Astrocyte of the hippocampus (primary cell): ENCODE results near the gene LIN54.
"Not testable (repeated sequence)": the region's sequence is repeated elsewhere in the genome, so short reads cannot be mapped to it uniquely, and the experiment has no call there.

Experiments used
- DNase-seq: peaks from one replicate; pipeline ENCODE4 v3.0.0; 2011; ENCODE audit warnings: low read depth, low spot score

LIN54 gene

DNA sequence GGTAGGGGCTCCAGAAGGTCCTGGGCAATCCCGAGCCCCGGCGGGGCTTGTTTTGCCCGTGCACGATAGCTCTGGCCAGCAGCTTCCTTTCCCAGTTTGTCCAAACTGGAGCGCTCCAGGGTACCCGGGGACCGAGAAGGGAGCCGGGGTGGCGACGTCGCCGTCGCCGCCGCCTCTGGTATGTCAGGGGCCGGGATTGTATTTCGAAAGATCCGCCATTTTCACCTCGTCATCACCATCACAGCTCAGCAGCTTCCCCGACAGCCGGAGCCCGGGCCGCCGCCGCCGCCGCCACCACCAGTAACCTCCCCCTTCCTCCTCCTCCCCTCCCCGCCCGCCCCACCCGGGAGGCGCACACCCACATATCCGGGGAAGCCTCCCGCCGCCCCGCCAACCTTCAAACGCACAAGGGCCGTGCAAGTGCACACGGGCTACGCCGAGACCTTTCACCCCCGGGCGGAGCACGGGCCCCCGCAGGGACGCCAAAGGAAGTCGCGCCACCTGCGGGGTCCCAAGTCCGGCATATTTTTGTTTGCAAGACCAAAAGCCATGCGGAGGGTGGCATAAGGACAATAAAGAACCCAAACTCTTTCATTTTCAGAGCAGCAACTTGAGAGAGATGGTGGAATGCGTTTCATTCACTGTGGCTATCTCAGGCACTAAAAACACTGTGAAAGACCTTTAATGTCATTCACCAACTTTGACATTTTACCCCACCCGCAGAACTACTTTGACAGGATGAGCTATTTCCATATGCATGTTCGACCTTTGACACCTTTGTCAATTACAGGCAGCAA lies at the start of gene LIN54:
LIN54 (minus strand) TSS at position 302 of the 797 bp plus-strand sequence. CDS start 25,979 bp downstream, outside the sequence.
- DNase-seq, result peak; percentile 90

DNA sequence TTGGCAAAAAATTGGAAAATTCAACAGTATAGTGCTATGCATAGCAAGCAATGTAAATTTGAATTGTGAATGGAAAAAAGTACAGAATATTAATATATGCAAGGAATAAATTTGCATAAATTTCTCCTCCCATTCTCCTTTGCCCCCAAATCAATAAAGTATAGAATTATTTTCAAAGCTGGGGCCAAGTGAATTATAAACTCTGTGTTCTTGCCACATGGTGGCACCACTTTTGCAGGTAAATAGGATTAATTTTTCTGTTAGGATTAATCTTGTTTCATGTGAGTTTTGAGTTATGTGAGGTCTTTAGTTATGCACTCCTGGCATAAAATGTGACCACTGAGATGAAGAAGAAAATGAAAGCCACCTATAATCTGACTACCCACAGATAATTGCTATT lies 44.3 kb upstream of the LIN54 start:
- peak; percentile 39 for DNase-seq

DNA sequence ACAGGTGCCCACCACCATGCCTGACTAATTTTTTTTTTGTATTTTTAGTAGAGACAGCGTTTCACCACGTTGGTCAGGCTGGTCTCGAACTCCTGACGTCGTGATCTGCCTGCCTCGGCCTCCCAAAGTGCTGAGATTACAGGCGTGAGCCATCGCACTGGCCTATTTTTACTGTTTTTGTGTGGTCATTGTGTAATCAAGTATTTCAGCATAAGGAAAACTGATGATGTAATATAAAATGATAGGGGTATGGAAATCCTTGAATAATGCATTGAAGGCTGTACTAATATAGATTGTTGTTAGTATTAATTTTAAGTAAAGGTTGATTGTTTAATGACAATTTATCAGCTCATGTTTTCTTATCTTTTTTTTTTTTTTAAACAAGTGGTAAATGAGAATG lies 38.2 kb upstream of the LIN54 start:
- DNase-seq, result not testable (repeated sequence)

DNA sequence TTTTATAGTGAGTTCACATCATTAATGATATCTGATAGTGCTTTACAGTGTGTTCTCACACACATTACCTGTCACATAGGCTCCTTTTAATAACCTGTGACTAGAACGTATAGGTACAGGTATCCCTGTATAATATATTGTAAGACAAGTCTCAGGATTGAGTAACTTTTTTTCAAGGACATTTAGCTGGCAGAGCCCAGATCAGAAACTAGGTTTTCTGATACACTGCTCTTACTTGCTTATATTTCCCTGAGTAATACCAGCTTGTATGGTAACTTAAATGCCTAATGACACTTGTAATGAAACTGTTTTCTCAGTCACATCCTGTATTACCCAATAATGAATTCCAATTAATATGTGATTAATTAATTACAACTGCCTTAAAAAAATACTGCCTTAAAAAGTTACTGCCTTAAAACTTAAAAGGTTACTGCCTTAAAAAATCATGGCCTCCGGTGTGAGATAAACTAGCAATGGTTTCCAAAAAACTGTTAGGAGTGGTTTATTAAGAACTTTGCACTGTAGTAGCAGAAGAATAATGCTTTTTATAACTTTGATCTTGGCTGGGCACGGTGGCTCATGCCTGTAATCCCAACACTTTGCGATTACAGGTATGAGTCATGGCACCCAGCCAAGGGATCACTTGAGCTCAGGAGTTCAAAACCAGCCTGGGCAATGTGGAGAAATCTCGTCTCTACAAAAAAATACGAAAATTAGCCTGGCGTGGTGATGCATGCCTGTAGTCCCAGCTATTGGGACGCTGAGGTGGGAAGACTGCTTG lies 36.3 kb upstream of the LIN54 start:
- DNase-seq, result no peak

DNA sequence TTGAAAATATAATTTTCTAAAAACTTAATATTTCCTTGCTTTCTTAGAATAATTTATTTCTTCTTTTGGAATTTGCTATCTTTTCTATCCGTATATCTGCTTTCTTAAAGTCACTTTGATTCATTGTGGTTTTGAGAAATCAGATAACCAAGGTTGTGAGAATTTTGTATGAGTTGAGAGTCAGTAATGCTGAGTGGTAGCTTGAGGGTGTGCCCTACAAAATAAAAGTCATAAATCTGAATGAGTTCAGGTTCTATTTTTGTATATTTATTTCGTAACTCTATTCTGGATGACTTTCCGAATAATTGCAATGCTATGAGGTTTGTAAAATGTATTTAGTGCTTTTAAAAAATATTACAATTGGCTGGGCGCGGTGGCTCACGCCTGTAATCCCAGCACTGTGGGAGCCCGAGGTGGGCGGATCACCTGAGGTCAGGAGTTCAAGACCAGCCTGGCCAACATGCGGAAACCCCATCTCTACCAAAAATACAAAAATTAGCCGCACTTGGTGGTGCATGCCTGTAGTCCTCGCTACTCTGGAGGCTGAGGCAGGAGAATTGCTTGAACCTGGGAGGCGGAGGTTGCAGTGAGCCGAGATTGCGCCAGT lies 33.3 kb upstream of the LIN54 start:
- DNase-seq, result no peak

DNA sequence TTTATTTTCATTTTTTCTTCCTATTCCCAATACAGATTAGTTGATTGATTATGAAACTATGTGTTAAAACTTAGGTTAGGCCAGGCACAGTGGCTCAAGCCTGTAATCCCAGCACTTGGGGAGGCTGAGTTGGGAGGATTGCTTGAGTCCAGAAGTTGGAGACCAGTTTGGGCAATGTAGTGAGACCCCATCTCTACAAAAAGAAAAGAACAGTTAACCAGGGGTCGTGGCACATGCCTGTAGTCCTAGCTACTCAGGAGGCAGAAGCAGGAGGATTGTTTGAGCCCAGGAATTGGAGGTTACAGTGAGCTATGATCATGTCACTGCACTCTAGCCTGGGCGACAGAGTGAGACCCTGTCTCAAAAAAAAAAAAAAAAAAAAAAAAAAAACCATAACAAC lies 32.5 kb upstream of the LIN54 start:
- not testable (repeated sequence) for DNase-seq

DNA sequence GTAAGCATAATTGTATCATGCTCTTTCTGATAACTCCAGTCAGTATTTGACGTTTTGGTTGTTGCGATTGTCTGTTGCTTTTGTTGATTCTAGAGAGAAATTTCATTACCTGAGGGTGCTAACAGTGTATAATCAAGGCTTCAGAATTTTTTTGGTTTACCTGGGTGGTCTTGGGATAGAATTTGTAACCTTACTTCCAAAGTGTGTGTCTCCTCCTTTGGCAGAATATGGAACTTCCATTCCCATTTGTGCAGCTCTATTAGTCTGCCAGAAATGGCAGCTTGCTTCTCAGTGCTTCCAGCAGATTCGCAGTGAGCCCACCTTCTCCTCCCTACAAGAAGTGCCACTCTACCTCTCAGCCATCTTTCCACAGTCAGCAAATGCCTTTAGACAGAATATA lies 29.6 kb upstream of the LIN54 start:
- no peak for DNase-seq

DNA sequence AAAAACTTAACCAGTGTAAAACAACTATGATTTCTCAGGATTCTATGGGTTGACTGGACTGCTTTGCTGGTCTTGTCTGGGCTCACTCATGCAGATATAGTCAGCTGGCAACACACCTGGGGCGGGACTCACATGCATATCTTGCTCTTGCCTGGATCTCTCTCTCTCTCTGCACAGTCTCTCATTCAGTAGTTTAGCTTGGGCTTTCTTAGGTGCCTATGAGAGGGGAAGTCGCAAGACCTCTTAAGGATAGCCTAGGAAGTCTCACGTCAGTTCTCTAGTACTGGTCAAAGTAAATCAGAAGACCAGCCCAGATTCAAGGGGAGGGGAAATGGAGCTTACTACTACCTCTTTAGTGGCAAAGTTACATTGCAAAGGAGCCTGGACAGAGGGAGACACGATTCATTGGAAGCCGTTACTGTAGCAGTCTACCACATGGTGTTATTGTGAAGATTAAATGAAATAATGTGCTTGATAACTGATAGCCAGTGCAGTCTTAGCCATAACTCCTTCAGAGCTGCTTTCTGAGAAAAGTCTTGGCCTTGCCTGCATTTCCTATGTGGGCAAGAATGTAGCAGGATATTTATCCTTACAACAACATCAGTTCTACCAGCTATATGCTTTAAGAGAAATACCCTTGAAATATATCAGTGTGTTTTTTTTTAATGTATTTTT lies 26.5 kb upstream of the LIN54 start:
- DNase-seq, result no peak

DNA sequence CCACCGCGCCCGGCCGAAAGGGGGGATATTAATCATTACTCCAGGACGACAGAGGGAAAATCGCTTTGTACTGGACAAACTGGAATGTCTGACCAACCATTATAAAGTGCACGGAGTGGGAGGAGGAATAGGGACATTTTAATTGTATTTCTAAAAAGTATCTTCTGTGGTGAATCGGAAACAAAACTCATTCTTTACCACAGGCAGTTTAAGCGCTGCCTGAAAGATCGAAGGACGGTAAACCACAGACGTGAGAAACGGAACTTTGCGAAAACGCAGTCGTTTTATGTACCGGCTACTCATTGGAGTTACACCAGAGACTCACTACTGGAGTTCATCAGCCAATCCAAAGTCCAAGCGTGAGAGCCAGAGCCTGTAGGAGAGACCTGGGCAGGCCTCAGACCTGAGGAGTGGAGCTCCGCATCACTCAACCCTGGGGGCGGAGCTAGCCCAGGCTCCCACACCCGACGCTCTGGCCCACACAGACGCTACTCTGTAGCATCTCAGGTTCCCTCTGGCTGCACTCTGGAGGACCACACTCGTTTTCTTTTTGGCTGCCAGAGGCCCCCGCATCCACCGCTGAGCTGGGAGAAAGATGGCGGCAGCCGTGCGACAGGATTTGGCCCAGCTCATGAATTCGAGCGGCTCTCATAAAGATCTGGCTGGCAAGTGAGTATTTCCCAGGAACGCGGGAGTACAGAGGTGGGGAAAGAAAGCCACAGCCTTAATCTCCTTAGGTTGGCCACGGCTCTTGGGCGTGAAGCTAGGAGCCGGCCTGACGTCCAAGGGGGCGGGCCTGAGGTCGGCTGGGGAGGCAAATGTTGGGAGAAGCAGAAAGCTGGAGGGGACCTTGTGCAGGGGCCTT lies 24.2 kb upstream of the LIN54 start, which contains the start of gene COPS4:
COPS4 (plus strand) TSS at position 554 of the 865 bp plus-strand sequence; CDS start at position 596, 42 bp downstream.
- DNase-seq, result peak; percentile 100

DNA sequence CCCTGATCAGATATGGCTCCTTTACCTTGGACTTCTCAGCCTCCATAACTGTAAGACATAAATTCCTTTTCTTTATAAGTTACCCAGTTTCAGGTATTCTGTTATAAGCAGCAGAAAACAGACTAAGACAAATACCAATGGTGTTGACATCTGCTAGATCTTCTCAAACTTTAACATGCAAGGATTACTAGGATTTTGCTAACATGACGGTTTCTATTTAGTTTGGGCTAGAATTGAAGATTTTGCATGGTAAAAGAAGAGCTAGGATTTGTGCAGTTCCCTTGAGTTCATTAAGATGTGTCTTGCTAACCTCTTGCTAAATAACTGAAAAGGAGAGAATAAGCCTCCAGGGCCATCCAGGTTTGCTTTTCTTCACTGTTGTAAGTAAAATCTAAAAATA lies 19.1 kb upstream of the LIN54 start:
- no peak for DNase-seq

DNA sequence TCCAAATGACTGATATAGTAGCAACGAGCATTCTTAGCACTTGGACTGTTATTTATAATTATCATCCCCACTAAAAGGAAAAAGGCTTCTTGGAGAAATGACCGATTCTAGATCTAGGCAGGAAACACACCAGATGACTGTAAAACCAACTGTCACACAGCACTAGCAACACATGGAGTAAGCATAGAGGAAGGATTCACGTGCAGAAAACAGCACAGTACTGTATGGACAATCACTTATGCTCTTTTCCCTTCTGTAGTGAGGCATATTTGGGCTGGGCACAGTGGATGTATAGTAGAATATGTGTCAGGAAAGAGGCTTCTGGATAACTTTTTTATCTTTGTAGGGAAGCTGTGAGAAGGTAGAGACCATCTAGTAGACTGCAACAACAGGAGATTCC lies 18.4 kb upstream of the LIN54 start:
- no peak for DNase-seq

DNA sequence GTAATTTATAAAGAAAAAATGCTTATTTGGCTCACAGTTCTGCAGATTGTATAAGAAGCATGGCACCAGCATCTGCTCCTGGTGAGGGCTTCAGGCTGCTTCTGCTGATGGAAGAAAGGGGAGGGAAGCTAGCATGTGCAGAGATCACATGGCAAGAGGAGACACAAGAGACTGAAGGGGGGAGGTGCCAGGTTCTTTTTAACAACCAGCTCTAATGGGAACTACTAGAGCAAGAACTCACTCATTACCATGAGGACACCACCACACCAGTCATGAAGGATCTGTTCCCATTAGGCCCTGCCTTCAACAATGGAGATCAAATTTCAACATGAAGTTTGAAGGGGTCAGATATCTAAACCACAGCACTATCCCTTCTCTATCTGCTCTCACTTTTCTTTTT lies 14.9 kb upstream of the LIN54 start:
- DNase-seq, result no peak

DNA sequence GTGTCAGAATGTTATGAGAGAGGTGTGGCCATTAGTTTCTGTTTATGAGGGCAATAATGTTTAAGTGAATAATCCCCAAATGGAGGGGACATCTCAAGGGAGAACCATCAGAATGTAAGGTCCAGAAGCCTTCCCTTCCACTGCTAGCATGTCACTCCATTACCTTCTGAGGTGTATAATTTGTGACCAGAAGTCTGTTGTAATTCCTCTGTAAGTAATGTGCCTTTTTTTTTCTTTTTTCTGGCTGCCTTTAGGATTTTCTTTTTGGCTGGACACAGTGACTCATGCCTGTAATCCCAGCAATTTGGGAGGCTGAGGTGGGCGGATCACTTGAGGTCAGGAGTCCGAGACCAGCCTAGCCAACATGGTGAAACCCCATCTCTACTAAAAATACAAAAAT lies 13.6 kb upstream of the LIN54 start:
- no peak for DNase-seq

DNA sequence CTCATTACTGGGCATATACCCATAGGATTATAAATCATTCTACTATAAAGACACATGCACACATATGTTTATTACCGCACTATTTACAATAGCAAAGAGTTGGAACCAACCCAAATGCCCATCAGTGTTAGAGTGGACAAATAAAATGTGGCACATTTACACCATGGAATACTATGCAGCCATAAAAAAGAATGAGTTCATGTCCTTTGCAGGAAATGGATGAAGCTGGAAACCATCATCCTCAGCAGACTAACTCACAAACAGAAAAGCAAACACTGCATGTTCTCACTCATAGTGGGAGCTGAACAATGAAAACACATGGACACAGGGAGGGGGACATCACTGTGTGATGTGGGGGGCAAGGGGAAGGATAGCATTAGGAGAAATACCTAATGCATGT lies 13.0 kb upstream of the LIN54 start:
- not testable (repeated sequence) for DNase-seq

DNA sequence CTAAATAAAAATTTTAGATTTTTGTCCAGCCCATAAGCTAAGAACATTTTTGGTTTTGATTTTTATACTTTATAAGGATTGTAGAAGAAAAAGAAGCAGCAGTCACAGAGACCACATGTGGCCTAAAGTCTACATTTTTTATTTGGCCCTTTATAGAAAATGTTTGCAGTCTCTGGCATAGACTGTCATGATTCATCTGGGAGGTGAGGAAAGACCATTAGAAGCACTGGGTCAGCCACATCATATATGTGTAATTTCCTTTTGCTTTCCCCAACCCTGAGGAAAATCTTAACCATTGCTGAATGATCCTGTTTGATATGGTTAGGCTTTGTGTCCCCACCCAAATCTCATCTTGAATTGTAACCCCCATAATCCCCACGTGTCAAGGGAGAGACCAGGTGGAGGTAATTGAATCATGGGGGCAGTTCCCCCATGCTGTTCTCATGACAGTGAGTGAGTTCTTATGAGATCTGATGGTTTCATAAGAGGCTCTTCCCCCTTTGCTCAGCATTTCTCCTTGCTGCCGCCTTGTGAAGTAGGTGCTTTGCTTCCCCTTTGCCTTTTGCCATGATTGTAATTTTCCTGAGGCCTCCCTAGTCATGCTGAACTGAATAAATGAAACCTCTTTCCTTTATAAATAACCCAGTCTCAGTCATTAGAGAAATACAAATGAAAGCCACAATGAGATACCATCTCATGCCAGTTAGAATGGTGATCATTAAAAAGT lies 12.3 kb upstream of the LIN54 start:
- DNase-seq, result no peak

DNA sequence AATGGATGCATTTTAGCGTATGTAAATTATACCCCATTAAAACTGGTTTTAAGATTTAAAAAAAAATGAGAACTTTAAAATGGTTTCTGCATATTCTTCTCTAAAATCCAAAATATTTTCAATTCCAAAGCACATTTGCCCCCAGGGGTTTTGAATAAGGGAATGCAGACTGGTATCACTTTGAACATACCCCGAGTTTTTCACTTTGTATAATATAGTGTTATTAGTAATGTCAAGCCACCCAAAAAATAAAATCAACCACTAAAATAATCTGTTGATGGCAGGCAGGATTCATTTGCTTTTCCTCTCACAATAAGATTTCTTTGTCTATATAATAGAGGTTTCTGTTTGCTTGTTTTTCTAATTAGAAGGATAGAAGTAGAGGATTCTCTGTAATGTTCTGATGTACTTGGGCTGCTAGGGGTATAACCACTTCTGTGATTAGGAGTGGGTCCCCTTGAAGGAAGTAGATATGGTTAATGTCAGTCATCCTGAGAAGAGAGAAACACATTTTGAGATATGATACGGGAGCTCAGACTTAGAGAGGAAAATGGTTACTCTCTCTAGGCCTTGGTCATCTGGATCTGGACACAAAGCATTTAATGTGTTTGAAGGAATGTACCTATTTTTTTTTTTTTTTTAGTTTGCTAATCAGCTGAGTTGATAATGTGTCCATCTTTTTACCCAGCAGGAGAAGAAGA lies 9.3 kb upstream of the LIN54 start:
- no peak for DNase-seq

DNA sequence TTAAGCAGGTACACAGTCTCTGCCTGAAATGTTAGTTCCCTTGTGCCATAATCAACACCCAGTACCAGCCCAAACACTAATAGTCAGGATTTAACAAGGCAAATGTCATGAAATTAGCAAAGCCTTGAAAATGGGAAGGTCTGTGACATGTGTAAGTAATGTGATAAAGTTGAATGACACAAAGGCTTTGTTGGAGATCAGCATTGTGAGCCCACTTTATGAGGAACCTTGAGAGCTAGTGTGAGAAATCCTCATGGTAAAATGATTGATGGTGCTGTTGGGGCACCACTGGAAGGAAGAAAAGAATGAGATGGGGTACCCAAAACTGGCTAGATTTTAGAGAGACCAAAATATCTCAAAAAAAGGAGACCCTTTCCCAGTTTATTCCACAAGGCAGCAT lies 3.3 kb upstream of the LIN54 start:
- no peak for DNase-seq

DNA sequence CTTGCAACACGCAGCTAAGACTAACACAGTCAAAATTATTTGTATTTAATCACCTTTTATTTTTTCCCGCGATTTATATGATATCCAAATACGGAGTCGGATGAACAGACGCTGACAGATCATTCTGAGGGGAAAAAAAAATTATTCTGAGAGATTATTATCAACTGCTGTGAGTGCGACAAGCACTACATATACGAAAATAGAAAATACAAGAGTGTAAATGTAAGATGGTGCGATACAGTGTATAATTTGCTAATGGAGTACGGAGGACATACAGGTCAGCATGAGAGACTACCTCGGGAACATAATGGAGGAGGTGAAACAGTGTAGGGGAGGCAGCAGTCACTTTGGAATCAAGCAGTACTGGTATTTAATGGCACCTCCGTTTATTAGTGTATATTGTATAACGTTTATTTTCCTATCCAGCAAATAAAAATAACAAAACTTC lies 2.8 kb upstream of the LIN54 start:
- DNase-seq, result no peak

DNA sequence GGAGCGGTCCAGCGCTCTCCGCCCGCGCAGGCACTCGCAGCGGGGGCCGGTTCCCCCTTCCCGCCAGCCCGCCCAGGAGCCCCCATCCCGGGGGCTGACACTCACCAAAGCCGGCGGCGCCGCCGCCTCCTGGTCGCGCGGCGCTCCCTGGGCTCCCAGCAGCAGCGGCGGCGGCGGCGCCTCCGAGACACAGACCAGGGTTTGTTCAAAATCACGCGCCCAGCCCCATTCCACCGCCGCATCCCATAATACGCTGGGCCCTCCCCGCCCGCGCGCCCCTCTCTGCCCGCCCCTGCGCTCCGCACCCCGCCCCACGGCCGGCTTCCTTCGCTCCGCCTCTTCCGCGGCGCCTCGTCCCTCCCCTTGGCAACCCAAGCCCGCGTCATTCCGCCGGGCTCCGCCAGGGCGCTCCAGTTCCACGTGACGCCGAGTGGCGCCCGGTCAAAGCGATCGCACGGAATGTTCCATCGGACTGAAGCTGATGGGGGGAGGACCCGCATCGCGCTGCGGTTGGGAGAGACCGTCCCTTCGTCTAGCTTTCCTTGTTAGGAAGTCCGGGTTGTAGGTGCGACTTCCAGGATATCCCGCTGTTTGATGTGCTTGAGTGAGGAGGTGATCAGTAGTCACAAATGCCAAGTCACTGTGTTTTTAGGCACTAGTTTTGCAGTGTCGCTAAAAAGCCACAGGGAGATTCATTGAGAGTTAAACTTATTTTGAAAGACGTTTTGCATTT lies 2.2 kb upstream of the LIN54 start:
- peak; percentile 100 for DNase-seq
